ENCODE measurements around the gene ARHGEF3. TPM values are rescaled to one million over a fixed set of nuclear protein-coding genes. Genes with fewer than 3 reads are reported as not detected.
"Not testable (repeated sequence)": the region's sequence is repeated elsewhere in the genome, so short reads cannot be mapped to it uniquely, and the experiment has no call there.

ARHGEF3 gene
- total RNA-seq, 1 donor from 2014 or later, result 23.1 TPM

DNA sequence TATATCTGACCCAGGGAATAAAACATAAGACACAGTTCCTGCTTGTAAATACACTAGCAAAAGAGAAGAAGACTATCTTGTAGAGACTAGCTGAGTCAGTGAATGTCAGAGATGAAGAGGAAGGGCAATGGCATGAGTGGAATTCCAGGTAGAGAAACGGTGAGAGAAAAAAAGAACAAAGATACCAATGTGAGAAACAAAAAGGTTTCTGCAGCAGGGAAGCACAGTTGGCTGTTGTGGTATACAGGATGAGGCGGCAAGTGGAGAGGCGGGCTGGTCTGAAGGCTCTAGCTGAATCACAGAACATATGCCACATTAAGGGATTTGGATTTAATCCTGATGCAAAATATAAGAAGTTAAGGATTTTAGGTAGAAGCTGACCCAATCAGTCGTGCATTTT lies 101.6 kb downstream of the ARHGEF3 start:
- intact Hi-C loops (cut with DNase I), result loop anchor here (10.0 kb wide), 1 partner anchor 375 kb away; no protein-coding TSS in a partner anchor
- no peak for DNase-seq (ENCODE audit: low spot score)

DNA sequence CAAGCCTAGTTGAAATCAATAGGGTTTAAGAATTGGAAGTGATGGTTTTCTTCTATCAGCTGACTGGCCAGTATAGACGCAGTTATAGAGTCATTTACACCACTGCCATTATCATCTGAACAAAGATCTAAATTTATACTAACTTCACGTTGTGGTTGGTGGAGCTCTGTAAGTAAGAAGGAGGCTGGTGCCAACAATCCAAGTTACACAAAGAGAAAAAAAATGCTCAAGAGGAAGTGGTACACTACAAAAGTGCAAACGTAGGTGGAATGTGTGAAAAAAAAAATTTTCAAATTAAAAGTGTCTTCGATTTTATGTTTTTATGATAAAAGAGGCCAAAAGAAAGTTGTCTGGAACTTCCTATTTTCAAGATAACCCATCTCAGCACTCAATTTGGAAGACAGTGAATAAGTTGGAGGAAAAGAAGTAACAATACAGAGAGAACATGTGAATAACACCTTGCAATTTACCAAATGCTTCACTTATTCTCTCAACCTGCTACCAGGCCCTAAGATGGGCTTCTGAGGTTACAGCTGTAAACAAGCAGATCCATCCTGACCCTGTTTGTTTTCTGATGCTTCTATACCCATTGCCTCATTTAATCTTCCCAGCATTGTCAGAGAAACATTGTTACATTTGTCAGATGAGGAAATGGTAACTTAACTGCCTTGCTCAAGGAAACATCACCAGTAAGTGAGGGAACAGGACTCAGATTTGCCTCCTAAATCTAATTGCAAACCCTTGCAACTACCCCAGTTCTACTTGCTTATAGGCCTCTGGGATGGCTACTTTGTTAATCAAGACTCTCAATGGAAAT lies 106.7 kb downstream of the ARHGEF3 start:
- DNase-seq (ENCODE audit: low spot score), result no peak
- intact Hi-C loops (cut with DNase I), result no loop called here

DNA sequence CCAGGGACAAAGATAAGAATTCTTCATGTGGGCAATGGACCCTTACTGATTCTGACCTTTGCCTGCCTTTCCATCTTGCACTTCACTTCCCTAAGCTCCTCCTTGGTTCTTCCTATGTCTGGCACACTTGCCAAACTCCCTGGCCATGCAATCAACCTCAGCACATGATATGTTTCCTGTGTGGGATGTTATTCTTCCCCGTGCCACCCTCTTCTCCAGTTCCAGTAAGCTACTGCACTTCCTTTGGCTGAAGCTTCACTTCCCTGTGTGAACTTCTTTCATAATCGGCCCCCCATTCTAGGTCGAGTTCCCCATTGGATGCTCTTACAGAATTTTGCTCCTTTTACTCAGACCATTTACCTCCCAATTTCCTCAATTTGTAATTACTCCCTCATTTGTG lies 108.0 kb downstream of the ARHGEF3 start:
- DNase-seq (ENCODE audit: low spot score), result no peak
- intact Hi-C loops (cut with DNase I), result no loop called here

DNA sequence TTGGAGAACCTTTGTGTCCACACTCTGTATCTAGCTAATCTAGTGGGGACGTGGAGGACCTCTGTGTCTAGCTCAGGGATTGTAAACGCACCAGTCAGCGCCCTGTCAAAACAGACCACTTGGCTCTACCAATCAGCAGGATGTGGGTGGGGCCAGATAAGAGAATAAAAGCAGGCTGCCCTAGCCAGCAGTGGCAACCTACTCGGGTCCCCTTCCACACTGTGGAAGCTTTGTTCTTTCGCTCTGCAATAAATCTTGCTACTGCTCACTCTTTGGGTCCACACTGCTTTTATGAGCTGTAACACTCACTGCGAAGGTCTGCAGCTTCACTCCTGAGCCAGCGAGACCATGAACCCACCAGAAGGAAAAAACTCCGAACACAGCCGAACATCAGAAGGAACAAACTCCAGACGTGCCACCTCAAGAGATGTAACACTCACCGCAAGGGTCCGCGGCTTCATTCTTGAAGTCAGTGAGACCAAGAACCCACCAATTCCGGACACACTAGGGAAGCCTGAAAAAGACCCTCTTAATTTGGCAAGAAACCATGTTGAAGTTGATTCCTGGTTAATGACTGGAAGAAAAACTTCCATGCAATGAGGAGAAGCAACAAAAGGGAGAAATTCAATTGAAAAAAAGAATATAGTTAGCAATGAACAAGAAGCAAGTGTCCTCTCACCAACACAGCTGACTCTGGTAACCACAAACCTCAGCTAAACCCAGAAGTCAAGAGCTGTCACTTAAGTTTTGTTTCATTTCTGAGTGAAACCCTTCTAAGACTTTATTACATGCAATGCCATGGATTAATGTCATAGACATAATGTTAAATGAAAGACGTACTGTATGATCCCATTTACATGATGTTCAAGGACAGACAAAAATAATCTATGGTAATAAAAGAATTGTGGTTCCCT lies 109.0 kb downstream of the ARHGEF3 start:
- intact Hi-C loops (cut with DNase I); DNase-seq (ENCODE audit: low spot score): not testable (repeated sequence)

DNA sequence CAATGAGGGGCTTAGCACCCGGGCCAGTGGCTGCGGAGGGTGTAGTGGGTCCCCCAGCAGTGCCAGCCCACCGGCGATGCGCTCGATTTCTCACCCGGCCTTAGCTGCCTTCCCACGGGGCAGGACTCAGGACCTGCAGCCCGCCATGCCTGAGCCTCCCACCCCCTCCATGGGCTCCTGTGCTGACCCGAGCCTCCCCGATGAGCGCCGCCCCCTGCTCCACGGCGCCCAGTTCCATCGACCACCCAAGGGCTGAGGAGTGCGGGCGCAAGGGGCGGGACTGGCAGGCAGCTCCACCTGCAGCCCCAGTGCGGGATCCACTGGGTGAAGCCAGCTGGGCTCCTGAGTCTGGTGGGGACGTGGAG lies 109.8 kb downstream of the ARHGEF3 start:
- intact Hi-C loops (cut with DNase I); DNase-seq (ENCODE audit: low spot score): not testable (repeated sequence)

DNA sequence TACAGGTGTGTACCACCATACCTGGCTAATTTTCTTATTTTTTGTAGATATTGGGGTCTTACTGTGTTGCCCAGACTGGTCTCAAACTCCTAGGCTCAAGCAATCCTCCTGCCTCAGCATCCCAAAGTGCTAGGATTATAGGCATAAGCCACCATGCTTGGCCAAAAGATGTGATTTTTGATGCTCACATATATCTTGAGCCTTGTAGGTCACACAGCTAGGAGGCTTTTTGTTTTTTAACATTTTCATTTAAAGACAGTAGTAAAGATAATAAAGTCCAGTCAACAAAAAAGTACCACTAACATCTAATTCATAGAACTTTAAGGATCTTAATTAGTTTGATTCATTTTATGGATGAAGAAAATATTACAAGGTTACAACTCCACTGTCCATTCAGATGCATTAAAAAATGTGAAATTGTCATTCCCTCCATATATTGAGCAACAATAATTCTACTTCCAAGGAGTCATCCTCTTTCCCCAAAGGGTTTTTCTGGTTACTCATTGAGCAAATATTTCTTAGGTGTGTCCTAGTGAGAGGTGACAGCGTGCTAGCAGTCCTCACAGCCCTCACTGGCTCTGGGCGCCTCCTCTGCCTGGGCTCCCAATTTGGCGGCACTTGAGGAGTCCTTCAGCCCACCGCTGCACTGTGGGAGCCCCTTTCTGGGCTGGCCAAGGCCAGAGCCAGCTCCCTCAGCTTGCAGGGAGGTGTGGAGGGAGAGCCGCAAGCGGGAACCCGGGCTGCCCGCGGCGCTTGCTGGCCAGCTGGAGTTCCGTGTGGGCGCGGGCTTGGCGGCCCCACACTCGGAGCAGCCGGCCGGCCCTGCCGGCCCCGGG lies 110.4 kb downstream of the ARHGEF3 start:
- no peak for DNase-seq (ENCODE audit: low spot score)
- intact Hi-C loops (cut with DNase I), result no loop called here

DNA sequence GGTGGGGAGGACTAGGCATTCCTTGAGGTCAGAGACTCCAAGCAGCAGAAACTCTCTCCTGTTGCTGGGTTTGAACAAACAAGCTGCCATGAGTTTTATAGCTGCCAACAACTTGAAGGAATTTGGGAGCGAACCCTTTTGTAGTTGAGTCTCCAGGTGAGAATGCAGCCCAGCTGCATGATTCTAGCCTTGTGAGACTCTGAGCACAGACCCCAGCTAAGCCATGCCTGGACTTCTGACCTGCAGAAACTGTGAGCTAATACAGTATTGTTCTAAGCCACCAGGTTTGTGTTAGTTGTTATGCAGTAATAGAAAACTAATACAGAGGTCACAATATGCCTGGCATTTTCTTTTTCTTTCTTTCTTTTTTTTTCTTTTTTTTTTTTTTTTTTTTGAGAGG lies 112.4 kb downstream of the ARHGEF3 start:
- DNase-seq (ENCODE audit: low spot score), result no peak
- intact Hi-C loops (cut with DNase I), result no loop called here

DNA sequence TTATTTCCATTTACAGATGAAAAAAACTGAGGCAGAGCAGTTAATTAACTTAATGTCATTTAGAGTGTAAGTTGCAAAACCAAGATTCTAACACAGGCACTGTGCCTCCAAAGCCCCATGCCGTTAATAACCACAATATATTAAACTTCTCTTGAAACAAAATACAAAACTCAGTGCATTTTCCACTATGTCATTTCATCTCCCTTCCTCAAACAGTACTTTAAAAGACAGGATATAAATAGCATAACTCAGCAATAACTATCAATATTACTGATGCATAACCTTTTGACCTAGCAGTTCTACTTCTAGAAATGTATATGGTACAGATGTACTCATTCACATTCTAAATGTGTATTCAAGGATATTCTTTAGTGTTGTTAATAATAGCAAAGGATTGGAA lies 113.6 kb downstream of the ARHGEF3 start:
- DNase-seq (ENCODE audit: low spot score), result no peak
- intact Hi-C loops (cut with DNase I), result no loop called here

DNA sequence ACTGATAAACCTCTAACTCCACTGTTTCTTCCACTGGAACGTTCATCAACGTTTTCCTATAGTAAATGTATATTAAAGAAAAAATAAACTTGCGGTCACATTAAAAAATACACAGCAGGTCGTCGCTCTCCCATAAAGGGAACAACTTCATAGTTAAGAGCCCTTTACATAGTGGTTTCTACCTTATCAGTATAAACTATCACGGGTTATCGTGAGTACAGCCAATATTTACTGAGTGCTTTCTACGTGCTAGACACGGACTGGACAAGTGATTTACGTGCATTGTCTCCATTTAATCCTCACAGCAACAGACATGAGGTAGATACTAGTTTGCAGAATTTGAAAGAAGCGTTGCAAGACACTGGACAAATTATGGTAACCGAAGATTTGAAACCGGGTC lies 117.7 kb downstream of the ARHGEF3 start:
- DNase-seq (ENCODE audit: low spot score), result no peak
- intact Hi-C loops (cut with DNase I), result no loop called here

DNA sequence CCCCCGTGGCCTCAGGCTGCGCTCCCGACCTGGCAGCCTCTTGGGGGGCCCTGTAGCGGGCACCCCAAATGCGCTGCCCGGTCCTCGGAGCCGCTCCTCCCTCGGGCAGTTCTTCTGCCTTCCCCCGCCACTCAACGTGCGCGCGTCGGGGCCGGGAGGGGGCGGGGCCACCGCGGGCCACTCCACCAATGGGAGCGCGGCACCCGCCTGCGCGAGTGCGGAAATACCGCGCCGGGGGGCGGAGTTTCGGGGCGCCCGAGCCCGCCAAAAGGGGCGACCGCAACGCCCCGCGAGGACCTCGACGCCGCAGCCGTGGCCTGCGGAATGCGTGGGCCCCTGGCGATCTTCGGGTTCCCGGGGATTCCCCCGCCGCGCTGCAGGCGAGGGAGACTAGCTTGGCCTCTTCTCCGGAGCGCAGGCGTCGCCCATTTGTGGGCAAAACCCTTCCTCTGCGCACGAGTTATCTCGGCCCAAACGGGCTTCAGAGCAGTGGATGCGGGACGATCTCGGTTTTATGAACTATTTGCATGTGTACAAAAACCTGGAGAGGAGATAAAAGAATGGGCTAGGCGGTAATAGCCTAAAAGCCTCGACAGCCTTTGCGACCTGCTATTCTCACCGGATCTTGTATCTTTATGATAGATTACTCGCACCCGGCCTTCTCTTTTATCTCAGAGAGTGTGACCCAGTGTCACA lies 118.5 kb downstream of the ARHGEF3 start, which contains the start of gene TASOR:
Gene TASOR, minus strand, starts transcription at position 144 of the 696 bp plus-strand sequence. CDS start 259 bp downstream, outside the sequence.
- intact Hi-C loops (cut with DNase I), result no loop called here
- DNase-seq (ENCODE audit: low spot score), result peak; percentile 94

DNA sequence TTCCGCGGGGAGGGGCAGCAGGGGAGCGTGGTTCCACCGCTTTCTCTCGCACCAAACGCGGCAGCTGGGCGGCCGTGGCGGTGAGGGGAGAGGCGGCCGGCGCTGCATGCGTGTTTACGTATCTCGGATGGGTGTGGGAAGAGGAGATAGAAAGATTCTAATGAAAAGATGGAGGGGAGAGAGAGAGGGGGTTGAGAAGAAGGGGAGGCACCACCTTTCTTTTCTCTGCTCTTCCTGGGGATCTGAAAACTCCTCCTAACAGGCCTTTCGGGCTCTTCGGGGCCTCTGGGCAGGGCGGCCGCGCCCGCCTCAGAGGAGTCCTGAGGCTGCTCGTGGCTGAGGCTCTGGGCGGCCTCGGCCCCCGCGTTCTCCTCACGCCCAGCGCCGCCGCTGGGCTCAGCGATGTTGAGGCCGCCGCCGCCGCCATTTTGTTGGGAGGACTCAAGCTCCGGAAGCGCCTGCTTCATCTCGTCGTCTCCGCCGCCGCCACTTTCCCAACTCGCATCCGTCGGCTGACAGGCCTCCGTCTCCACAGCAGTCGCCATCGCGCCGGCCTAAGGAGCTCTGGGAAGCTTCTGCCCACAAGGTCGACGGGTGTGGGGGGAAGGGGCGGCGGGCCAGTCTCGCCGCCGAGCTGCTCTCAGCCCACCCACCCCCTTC lies 119.2 kb downstream of the ARHGEF3 start:
- peak; percentile 86 for DNase-seq (ENCODE audit: low spot score)
- intact Hi-C loops (cut with DNase I), result no loop called here

DNA sequence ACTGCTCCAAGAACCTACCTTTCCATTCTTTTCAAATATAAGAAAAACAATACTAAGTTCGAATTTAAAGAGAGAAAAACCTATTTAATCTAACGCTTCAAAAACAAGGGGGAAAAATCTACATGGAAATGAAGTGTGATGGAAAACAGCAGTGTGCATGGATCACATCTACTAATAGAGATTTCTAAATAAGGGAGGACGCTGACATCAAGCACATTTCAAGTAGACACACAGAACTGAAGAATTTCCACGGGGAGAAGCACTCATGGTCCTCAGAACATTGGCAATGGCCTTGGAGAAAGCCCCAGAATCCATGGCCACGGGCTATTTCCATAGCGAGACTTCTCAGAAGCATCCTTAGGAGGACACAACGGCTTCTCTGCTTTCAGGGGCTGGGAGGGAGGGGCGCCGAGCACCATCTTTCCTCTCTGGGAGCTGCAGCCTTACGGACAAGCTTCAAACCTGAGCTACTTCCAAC lies 119.7 kb downstream of the ARHGEF3 start:
- DNase-seq (ENCODE audit: low spot score), result no peak
- intact Hi-C loops (cut with DNase I), result no loop called here

DNA sequence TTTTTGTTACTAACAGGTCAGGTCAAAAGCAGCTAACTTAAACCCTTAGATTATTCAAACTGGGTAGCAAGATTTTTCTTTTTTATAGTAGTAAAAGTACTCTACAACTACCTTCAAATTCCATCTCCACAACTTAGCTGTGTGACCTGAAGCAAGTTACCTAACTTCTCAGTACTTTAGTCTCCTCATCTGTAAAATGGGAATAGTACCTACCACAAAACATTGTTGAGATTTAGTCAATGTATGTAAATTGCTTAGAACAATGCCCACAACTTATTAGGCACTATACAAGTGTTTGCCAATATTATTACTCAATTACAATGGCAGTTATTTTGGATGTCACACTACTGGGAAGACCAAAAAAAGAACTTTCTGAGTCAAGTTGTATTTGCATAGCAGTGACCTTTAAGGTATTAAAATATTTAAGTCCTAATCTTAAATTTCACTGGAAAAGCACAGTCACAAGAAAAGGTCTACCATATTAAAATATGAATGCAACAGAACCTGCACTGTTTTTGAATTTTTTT lies 121.6 kb downstream of the ARHGEF3 start:
- DNase-seq (ENCODE audit: low spot score), result no peak
- intact Hi-C loops (cut with DNase I), result no loop called here

Other genes with a start within 250 kb of the ARHGEF3 start
- 18.4 TPM for gene CCDC66, start 244.8 kb downstream of the ARHGEF3 start, total RNA-seq
- 29.0 TPM for gene TASOR, start 118.7 kb downstream of the ARHGEF3 start, total RNA-seq